ENCODE measurements around the gene MPST.

GRCh38 chr22:37044634-37045625 is 25.4 kb downstream of the MPST start:
- TF ChIP-seq CTCF (conservative IDR thresholded peaks at IDR 0.05 in 1 of 2, IDR thresholded peaks at IDR 0.05 in 1 of 2; ENCODE audit: low read depth in 1 of 2, low read length in 2 of 2), result no peak
- no peak for TF ChIP-seq EZH2 (IDR thresholded peaks at IDR 0.05; ENCODE audit: low read length, missing control alignments)

Measured in fibroblast of lung (primary cell).